DMS 273 treated with DMSO at 0.1 percent for 48 hours (cell line): ENCODE measurements around the gene MAVS.
"Not testable (repeated sequence)": the region's sequence is repeated elsewhere in the genome, so short reads cannot be mapped to it uniquely, and the experiment has no call there.

ENCODE experiments used
- DNase-seq: peaks from one replicate; lab custom pipeline; 2025; lab: John Stamatoyannopoulos, UW

MAVS gene

DNA sequence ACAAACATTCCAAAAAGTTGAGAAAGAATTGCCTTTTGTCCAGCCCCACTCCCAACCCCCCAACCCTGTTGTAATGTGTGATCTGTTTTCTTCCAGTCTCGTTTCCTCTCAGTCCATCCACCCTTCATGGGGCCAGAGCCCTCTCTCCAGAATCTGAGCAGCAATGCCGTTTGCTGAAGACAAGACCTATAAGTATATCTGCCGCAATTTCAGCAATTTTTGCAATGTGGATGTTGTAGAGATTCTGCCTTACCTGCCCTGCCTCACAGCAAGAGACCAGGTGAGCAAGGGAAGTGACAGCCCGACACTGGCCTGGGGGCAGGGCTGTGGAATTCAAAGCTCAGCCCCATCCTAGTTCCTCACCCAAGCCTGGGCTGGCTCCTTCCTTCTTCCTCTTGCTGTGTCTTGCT is 7.8 kb downstream of the MAVS start:
- no peak for DNase-seq

- no peak for DNase-seq
Measured at GRCh38 chr20:3857405-3857804, 10.8 kb downstream of the MAVS start.

DNA sequence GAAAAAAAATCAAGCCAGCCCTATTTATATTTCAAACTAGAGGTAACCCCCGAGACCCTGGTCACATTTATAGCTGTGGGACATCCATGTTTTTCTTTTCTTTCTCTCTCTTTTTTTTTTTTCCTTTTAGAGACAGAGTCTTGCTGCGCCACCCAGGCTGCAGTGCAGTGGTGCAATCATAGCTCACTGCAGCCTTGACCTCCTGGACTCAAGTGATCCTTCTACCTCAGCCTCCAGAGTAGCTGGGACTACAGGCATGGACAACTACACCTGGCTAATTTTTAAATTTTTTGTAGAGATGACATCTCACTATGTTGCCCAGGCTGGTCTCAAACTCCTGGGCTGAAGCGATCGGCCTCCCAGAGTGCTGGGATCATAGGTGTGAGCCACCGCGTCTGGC is 12.1 kb downstream of the MAVS start:
- DNase-seq, result no peak

DNA sequence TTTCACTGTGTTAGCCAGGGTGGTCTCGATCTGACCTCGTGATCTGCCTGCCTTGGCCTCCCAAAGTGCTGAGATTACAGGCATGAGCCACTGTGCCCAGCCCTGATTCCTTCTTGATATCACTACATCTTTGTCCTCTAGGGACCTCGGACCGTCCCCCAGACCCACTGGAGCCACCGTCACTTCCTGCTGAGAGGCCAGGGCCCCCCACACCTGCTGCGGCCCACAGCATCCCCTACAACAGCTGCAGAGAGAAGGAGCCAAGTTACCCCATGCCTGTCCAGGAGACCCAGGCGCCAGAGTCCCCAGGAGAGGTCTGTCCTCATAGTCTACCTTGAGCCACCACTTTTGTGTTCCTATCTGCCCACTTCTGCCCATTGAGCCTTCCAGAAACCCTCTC is 14.6 kb downstream of the MAVS start:
- DNase-seq, result no peak

- no peak for DNase-seq
Measured at GRCh38 chr20:3862333-3862732, 15.7 kb downstream of the MAVS start.

GRCh38 chr20:3863317-3863716 is 16.7 kb downstream of the MAVS start:
- no peak for DNase-seq

GRCh38 chr20:3864518-3864917 is 17.9 kb downstream of the MAVS start:
- DNase-seq, result no peak

GRCh38 chr20:3865152-3865886 is 18.7 kb downstream of the MAVS start:
- no peak for DNase-seq

- no peak for DNase-seq
Measured at GRCh38 chr20:3865887-3866407, 19.3 kb downstream of the MAVS start.

- no peak for DNase-seq
Measured at GRCh38 chr20:3866464-3866863, 19.8 kb downstream of the MAVS start.

- DNase-seq, result no peak
Measured at GRCh38 chr20:3867802-3868201, 21.2 kb downstream of the MAVS start.

DNA sequence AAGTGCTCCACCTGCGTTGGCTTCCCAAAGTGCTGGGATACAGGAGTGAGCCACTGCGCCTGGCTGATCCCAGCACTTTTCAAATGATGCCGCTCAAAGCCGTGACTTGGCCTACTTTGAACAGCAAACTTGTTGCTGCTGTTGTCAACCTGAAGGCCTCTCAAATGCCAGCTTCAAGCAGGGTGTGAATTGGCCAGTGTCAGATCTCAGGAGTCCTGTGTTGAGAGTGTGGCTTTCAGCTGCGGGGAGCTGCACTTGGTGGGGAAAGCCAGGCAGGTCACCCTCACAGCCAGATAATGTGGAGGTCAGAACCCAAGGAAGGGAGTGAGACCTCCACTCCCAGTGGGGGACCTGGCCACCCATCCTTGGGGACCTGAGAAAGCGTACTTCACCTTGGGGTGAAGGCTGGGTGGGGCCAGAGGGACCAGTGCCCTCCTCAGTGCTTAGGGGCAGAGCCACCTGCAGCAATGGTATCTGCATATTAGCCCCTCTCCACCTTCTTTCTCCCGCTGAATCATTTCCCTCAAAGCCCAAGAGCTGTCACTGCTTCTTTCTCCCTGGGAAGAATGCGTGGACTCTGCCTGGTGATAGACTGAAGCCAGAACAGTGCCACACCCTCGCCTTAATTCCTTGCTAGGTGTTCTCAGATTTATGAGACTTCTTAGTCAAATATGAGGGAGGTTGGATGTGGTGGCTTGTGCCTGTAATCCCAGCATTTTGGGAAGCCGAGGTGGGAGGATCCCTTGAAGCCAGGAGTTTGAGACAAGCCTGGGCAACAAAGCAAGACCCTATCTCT is 23.4 kb downstream of the MAVS start:
- DNase-seq, result no peak

- DNase-seq, result peak; percentile 16
Measured at GRCh38 chr20:3871550-3872265, 25.1 kb downstream of the MAVS start.

DNA sequence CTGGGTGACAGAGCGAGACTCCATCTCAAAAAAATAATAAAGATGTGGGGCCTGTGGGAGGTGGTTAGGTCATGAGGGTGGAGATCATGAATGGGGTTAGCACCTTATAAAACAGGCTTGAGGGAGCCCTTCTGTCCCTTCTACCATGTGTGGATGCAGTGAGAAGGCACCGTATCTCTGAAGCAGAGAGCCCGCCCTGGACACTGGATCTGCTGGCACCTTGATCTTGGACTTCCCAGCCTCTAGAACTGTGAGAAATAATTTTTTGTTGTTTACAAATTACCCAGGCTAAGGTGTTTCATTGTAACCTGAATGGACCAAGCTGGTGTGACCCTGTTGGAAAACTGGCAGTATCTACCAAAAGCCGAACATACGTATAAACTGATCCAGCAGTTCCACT is 26.9 kb downstream of the MAVS start:
- DNase-seq, result no peak

GRCh38 chr20:3874194-3874844 is 27.7 kb downstream of the MAVS start:
- no peak for DNase-seq

DNA sequence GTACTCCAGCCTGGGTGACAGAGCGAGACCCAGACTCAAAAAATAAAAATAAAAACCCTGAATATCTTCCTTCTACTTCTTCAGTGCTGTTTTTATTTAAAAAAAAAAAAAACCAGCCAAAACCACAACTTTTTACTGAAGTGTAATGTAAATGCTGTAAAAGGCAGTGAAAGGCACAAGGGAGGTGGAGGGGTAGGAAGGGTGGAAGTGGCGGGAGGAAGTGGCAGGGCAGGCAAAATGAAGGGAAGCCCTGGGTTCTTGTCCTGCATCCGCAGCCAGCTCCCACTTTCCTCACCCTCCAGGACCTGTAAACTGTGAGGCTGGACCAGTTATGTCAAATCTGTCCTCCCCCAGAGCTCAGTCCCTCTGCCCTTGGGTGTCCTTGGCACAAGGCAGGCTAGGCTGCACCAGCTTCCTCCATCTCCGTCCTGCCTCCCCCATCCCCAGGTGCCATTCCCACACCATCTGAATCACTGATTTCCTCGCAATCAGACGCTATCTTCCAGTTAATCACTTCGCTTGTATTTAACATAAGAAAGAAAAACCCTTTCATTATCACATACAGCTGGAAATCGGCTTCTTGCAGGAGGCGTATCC is 28.8 kb downstream of the MAVS start:
- DNase-seq, result no peak

DNA sequence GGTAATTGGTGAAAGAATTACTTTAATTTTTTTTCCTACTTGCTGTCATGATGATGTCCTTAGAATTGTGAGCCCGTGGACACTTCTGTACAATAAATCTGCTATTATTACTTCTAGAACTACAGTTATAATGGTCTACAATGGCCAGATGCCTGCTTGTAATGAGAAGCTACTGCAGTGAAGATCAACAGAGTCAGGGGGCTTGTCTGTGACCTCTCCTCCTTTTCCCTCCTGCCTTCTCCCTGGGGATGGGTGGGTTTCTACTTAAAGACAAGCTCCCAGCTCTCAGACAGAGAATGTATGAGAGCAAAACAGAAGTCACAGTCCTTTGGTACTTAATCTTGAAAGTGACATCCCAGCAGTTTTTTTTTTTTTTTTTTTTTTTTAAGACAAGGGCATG is 29.4 kb downstream of the MAVS start:
- no peak for DNase-seq

- DNase-seq, result no peak
Measured at GRCh38 chr20:3876676-3877075, 30.0 kb downstream of the MAVS start.

- not testable (repeated sequence) for DNase-seq
Measured at GRCh38 chr20:3878921-3879274, 32.3 kb downstream of the MAVS start.

DNA sequence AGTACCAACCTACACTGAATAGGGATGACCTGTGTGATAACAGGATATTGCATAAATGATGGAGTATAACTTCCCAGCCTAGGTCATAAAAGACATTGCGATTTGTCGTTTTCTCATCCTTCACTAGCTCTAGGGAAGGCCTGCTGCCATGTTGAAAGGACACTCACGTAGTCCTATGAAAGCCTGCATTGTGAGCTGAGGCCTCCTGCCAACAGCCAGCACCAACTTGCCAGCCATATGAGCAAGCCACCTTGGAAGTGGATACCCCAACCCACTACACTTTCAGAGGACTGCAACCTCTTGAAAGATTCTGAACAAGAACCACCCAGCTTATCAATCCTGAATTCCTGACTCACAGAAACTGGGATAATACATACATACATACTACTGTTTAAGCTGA is 39.1 kb downstream of the MAVS start:
- no peak for DNase-seq

GRCh38 chr20:3887876-3888620 is 41.4 kb downstream of the MAVS start:
- DNase-seq, result no peak
